SU-DHL-6 (cell line): ENCODE results near the gene TMEM18.

ENCODE experiments used
- H2AFZ ChIP-seq: fragments of 200-600 bp; sonication (generic); 2 replicates; pipeline ENCODE4 v1.6.1; 2014; ENCODE audit warnings: low read depth, mild to moderate bottlenecking, moderate library complexity, mixed read lengths, antibody characterized with exemption, low read length; ENCODE audit not compliant: severe bottlenecking
- H3F3A ChIP-seq: fragments of 200-600 bp; shearing (Covaris generic); 2 replicates; pipeline ENCODE4 v1.6.0; 2016; ENCODE audit warnings: antibody characterized with exemption, mild to moderate bottlenecking; ENCODE audit not compliant: insufficient read depth
- H3K27ac ChIP-seq: fragments of 200-600 bp; sonication (generic); 2 replicates; pipeline ENCODE4 v1.5.1; 2016; ENCODE audit warnings: low read depth, mild to moderate bottlenecking, low read length, moderate library complexity, mixed read lengths
- H3K27me3 ChIP-seq: fragments of 200-600 bp; sonication (generic), shearing (Covaris generic); 2 replicates; pipeline ENCODE4 v1.6.0; 2014; ENCODE audit warnings: mild to moderate bottlenecking, low read length
- H3K36me3 ChIP-seq: fragments of 200-600 bp; sonication (generic); 2 replicates; pipeline ENCODE4 v1.6.1; 2014; ENCODE audit warnings: mild to moderate bottlenecking, low read length, mixed read lengths
- H3K4me2 ChIP-seq: fragments of 300-600, 200-600 bp; shearing (Covaris generic), sonication (generic); 2 replicates; pipeline ENCODE4 v1.6.0; 2014; ENCODE audit warnings: low read length, low read depth, mild to moderate bottlenecking; ENCODE audit not compliant: poor library complexity, severe bottlenecking
- H3K4me3 ChIP-seq: fragments of 200-600 bp; sonication (generic); 2 replicates; pipeline ENCODE4 v1.5.1; 2014; ENCODE audit warnings: antibody characterized with exemption, low read length, mild to moderate bottlenecking, mixed read lengths; ENCODE audit not compliant: insufficient read depth, poor library complexity, severe bottlenecking
- H3K79me2 ChIP-seq: fragments of 200-600 bp; sonication (generic); 2 replicates; pipeline ENCODE4 v1.6.1; 2014; ENCODE audit warnings: mild to moderate bottlenecking, low read length, moderate library complexity; ENCODE audit not compliant: insufficient read depth
- H3K9ac ChIP-seq: fragments of 200-600 bp; sonication (generic); 2 replicates; pipeline ENCODE4 v1.7.0; 2014; ENCODE audit warnings: mild to moderate bottlenecking, low read length
- H3K9me2 ChIP-seq: fragments of 200-600 bp; sonication (generic); replicated peaks from 2 replicates; pipeline ENCODE4 v1.6.1; 2014; ENCODE audit warnings: low read length; ENCODE audit not compliant: insufficient read depth
- H3K9me3 ChIP-seq: fragments of 200-600 bp; sonication (generic); 2 replicates; pipeline ENCODE4 v1.6.1; 2014; ENCODE audit warnings: low read length, mixed read lengths; ENCODE audit not compliant: insufficient read depth
- H4K20me1 ChIP-seq: fragments of 200-600 bp; sonication (generic); 2 replicates; pipeline ENCODE4 v1.6.1; 2014; ENCODE audit warnings: low read depth, mild to moderate bottlenecking, antibody characterized with exemption, low read length, moderate library complexity, mixed read lengths
- CTCF ChIP-seq: fragments of 200-600 bp; sonication (generic); IDR thresholded peaks from one replicate; pipeline ENCODE4 v1.5.1; 2017; ENCODE audit warnings: antibody characterized with exemption, mild to moderate bottlenecking, low read length, moderate library complexity; ENCODE audit not compliant: insufficient read depth, poor library complexity, severe bottlenecking
- EZH2phosphoT487 ChIP-seq: fragments of 200-600 bp; sonication (generic), shearing (Covaris generic); conservative IDR thresholded peaks from 2 replicates; pipeline ENCODE4 v1.6.1; 2018; ENCODE audit warnings: mild to moderate bottlenecking, antibody characterized with exemption, low read length, moderate library complexity, mixed read lengths

Gene TMEM18

GRCh38 chr2:671787-672605, 5.2 kb downstream of the TMEM18 start:
- Histone ChIP-seq H3K79me2 (peaks cover 49% of the 10 kb centered on the region), H3K9me3 (no peaks in the 10 kb centered on the region), H4K20me1 (peaks cover 11% of the 10 kb centered on the region; the same call in 1 of the 2 replicates), H3F3A (no peaks in the 10 kb centered on the region), H3K27ac (no peak overlapping the region), H3K4me3 (no peak overlapping the region), H3K36me3 (peaks cover 22% of the 10 kb centered on the region), H3K9ac (no peak overlapping the region), H2AFZ (no peak overlapping the region), H3K27me3 (no peaks in the 10 kb centered on the region), H3K9me2 (no peaks in the 10 kb centered on the region), H3K4me2 (no peak overlapping the region)
- TF ChIP-seq EZH2phosphoT487 (no peak), CTCF (no peak)

- H4K20me1 ChIP-seq, result peaks cover 11% of the 10 kb centered on the region; the same call in 1 of the 2 replicates
- H3K4me3 ChIP-seq, result no peak overlapping the region
- H3K36me3 ChIP-seq, result peaks cover 30% of the 10 kb centered on the region
- no peak overlapping the region for H3K27ac ChIP-seq
- no peaks in the 10 kb centered on the region for H3F3A ChIP-seq
- H3K79me2 ChIP-seq, result peaks cover 43% of the 10 kb centered on the region
- H3K9me2 ChIP-seq, result no peaks in the 10 kb centered on the region
- H3K4me2 ChIP-seq, result no peak overlapping the region
- H3K9ac ChIP-seq, result no peak overlapping the region
- no peaks in the 10 kb centered on the region for H3K9me3 ChIP-seq
- TF ChIP-seq CTCF (no peak), EZH2phosphoT487 (no peak)
- H2AFZ ChIP-seq, result no peak overlapping the region
- H3K27me3 ChIP-seq, result no peaks in the 10 kb centered on the region
These were observed 6.1 kb downstream of the TMEM18 start for GRCh38 chr2:671072-671471.

- Histone ChIP-seq H3K9me3 (no peaks in the 10 kb centered on the region), H3K9ac (no peak overlapping the region), H4K20me1 (peaks cover 7% of the 10 kb centered on the region; the same call in 1 of the 2 replicates), H3K27me3 (no peaks in the 10 kb centered on the region), H3K36me3 (peaks cover 32% of the 10 kb centered on the region), H3K27ac (no peak overlapping the region), H3K79me2 (peaks cover 39% of the 10 kb centered on the region), H3K4me3 (no peak overlapping the region), H2AFZ (no peak overlapping the region), H3K4me2 (no peak overlapping the region), H3K9me2 (no peaks in the 10 kb centered on the region), H3F3A (no peaks in the 10 kb centered on the region)
- TF ChIP-seq CTCF (no peak), EZH2phosphoT487 (no peak)
These were observed 6.6 kb downstream of the TMEM18 start for GRCh38 chr2:670637-671036.
